ENCODE data around the gene VPS11.

DNA sequence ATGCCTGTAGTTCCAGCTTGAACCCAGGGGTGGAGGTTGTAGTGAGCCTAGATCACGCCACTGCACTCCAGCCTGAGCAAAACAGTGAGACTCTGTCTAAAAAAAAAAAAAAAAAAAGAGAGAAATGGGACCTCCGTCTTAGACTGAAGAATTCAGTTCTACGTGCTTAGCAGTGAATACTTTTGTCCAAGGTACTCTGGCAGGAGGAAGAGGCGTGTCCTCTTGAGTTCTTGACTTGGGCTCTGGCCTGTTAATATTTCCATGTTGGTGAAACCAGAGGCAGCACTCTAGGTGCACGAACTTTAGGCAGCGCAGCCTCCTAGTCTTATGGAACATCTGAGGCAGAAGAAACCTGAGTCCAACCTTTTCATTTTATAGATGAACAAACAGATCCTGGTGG, 19.5 kb downstream of the VPS11 start:
- TF ChIP-seq, protein P1, sequence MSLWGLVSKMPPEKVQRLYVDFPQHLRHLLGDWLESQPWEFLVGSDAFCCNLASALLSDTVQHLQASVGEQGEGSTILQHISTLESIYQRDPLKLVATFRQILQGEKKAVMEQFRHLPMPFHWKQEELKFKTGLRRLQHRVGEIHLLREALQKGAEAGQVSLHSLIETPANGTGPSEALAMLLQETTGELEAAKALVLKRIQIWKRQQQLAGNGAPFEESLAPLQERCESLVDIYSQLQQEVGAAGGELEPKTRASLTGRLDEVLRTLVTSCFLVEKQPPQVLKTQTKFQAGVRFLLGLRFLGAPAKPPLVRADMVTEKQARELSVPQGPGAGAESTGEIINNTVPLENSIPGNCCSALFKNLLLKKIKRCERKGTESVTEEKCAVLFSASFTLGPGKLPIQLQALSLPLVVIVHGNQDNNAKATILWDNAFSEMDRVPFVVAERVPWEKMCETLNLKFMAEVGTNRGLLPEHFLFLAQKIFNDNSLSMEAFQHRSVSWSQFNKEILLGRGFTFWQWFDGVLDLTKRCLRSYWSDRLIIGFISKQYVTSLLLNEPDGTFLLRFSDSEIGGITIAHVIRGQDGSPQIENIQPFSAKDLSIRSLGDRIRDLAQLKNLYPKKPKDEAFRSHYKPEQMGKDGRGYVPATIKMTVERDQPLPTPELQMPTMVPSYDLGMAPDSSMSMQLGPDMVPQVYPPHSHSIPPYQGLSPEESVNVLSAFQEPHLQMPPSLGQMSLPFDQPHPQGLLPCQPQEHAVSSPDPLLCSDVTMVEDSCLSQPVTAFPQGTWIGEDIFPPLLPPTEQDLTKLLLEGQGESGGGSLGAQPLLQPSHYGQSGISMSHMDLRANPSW (CRISPR knock-in tag; conservative IDR thresholded peaks at IDR 0.05; ENCODE audit: low read depth): no peak
- TF ChIP-seq, protein P2, sequence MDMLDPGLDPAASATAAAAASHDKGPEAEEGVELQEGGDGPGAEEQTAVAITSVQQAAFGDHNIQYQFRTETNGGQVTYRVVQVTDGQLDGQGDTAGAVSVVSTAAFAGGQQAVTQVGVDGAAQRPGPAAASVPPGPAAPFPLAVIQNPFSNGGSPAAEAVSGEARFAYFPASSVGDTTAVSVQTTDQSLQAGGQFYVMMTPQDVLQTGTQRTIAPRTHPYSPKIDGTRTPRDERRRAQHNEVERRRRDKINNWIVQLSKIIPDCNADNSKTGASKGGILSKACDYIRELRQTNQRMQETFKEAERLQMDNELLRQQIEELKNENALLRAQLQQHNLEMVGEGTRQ (CRISPR knock-in tag; IDR thresholded peaks at IDR 0.05): no peak
- TF ChIP-seq, protein P3, sequence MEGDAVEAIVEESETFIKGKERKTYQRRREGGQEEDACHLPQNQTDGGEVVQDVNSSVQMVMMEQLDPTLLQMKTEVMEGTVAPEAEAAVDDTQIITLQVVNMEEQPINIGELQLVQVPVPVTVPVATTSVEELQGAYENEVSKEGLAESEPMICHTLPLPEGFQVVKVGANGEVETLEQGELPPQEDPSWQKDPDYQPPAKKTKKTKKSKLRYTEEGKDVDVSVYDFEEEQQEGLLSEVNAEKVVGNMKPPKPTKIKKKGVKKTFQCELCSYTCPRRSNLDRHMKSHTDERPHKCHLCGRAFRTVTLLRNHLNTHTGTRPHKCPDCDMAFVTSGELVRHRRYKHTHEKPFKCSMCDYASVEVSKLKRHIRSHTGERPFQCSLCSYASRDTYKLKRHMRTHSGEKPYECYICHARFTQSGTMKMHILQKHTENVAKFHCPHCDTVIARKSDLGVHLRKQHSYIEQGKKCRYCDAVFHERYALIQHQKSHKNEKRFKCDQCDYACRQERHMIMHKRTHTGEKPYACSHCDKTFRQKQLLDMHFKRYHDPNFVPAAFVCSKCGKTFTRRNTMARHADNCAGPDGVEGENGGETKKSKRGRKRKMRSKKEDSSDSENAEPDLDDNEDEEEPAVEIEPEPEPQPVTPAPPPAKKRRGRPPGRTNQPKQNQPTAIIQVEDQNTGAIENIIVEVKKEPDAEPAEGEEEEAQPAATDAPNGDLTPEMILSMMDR (IDR thresholded peaks at IDR 0.05): no peak
- TF ChIP-seq FOXJ3 (CRISPR knock-in tag; IDR thresholded peaks at IDR 0.05; ENCODE audit: borderline replicate concordance): no peak
- no peak for TF ChIP-seq ZBTB21 (CRISPR knock-in tag; IDR thresholded peaks at IDR 0.05; ENCODE audit: borderline replicate concordance)
- TF ChIP-seq NR2C2 (CRISPR knock-in tag; IDR thresholded peaks at IDR 0.05): no peak

Data from WTC11 (cell line).